CD4-positive, alpha-beta T cell treated with Interleukin-17A for 4 hours (primary cell): Measurements from ENCODE around the gene GPHB5.
A peak's percentile ranks its signal among the peaks of the same experiment; 100 is the strongest.
"Not testable (repeated sequence)": the region's sequence is repeated elsewhere in the genome, so short reads cannot be mapped to it uniquely, and the experiment has no call there.

Experiments used
- DNase-seq: peaks from one replicate; pipeline ENCODE4 v3.0.0-alpha.2; 2020; ENCODE audit warnings: mixed read lengths

Gene GPHB5, protein sequence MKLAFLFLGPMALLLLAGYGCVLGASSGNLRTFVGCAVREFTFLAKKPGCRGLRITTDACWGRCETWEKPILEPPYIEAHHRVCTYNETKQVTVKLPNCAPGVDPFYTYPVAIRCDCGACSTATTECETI

GRCh38 chr14:63318835-63319234 lies at the start of gene GPHB5:
Gene GPHB5 (minus strand): TSS chr14:63318935. CDS start chr14:63317849, 1,086 bp downstream.
- DNase-seq, result no peak

DNA sequence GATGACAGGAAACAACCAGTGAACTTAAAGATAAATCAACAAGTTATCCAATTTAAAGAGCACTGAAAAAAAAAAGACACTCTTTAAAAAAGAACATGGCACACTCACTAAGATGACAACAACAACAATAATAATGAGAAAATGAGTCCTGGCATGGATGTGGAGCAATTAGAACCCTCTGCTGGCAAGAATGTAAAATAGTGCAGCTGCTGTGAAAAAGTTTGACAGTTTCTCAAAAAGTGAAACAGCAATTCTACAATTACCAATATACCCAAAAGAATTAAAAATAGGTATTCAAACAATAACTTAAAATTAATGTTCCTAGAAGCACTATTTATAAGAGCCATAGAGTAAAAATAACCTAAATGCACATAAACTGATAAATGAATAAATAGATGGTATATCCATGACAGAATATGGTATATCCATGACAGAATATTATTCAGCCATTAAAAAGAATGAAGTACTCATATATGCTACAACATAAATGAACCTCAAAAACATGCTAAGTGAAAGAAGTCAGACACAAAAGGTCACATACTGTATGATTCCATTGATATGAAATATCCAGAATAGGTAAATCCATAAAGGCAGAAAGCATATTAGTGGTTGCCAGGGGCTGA lies 49.1 kb upstream of the GPHB5 start:
- no peak for DNase-seq

- no peak for DNase-seq
These were observed 43.7 kb upstream of the GPHB5 start for GRCh38 chr14:63362389-63362819.

DNA sequence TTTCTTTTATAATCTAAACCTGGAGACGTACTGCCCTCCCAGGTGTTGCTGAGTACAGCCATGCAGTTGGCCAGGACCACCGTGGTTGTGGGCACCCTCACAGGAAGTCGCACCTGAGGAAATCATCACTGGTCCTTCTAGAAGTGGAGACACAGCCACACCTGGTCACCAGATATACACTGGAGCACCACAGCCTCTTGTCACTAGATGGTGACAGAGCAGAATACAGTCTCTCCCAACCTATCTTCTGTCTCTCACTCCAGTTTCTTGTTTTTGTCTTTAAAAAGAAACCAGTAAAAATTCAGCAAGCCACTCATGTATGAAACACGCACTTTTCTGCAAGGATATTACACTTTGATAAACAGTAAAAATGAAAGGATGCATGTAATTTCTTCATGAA lies 43.1 kb upstream of the GPHB5 start:
- no peak for DNase-seq

GRCh38 chr14:63357841-63358240 lies 39.1 kb upstream of the GPHB5 start:
- no peak for DNase-seq

DNA sequence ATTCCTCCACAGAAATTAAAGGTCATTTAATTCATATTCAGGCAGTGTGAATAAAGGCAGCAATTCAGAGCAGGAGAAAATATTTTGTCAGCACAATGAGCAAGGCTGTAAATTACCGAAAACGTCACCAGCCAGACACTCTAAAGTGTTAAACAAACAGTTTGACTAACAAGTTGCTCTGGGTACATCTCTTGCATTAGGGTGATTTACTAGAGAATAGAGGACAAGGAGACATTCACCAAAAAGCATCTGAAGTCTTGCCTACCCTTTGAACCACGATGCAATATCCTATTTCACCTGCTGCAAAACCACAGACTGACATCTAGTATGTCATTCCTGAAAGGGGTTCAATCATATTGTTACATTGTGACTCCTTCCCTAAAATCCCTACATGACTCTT lies 27.1 kb upstream of the GPHB5 start:
- no peak for DNase-seq

GRCh38 chr14:63344336-63344735 lies 25.6 kb upstream of the GPHB5 start:
- DNase-seq, result no peak

- DNase-seq, result no peak
These were observed 25.1 kb upstream of the GPHB5 start for GRCh38 chr14:63343878-63344277.

- DNase-seq, result no peak
These were observed 23.6 kb upstream of the GPHB5 start for GRCh38 chr14:63342371-63342770.

DNA sequence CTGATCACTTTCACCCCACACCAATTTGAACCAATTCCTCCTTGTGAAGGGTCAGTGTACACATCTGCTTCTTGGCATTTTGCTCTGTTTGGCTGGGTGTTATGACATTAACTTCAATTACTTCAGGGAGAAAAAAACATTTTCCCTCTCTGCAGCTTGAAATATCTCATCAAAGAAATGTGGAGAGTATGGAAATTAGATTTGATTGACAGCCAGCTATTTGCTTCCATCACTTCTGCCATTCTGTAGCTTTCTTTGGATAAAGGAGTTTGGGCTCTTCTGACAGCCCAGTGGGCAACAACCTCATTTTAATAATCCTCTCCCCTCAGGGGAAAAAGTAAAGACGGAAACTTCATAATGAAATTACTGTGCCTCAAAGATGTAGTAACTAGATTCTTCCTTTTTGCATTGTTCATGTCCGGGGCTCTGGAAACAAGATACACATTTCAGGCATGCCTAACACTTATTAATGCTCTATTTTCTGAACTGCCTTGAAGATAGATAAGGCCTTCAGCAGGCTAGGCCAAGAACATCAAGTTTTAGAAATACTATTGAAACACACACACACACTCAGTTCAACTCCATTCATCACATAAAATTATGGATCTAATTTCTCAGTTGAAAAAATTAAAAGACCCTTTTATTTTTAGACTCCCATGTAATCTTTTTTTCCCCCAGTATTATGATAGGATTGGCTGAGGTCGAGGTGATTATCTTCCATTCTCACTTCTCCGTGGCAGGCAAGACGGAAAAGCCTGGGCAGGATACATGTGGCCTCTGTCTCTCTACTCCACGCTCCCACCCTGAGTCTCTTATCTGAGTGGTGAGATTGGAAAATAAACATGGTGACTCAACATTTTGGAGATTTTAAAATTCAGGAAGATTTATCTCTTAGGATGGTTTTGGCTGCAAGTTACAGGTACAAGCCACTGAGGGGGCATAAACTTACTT lies 10.3 kb upstream of the GPHB5 start:
- DNase-seq, result no peak

DNA sequence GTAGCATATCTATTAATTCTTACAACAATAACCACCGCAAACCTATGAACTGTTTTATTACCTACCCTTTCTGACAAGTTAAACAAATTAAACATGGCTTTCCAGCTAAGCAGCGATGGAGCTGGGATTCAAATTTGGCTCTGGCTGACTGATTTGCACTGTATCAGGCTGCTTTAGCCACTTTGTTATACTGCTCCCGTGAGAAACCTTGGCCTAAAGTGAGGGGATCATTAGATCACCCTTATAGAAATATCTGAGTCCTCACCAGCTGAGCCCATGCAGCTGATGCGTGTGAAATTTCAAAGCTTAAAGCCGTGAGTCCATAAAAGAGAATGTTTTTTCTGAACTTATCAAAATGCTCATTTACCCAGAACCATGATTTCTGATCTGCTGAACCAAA lies 8.1 kb upstream of the GPHB5 start:
- DNase-seq, result no peak

- DNase-seq, result no peak
These were observed 4.3 kb upstream of the GPHB5 start for GRCh38 chr14:63322897-63323573.

DNA sequence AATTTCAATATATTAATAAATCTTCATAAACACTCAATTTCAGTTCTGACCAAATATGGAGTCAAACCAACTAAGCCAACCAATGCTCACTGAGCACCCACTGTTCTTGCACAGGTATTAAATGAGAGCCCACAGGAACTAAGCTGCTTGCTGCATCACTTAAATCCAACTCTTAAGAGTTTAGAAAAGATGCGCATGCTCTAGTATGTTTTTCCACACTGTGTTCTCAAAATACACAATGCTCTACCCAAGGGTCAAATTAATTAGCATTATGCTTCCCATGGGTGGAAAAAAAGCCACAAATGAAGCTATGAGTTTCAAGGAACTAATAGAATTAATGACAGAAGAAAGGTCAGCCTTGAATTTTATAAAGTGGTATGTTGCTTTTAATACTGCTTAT lies 3.7 kb upstream of the GPHB5 start:
- DNase-seq, result no peak

- peak; percentile 16 for DNase-seq
These were observed 9.9 kb downstream of the GPHB5 start for GRCh38 chr14:63308723-63309317.

DNA sequence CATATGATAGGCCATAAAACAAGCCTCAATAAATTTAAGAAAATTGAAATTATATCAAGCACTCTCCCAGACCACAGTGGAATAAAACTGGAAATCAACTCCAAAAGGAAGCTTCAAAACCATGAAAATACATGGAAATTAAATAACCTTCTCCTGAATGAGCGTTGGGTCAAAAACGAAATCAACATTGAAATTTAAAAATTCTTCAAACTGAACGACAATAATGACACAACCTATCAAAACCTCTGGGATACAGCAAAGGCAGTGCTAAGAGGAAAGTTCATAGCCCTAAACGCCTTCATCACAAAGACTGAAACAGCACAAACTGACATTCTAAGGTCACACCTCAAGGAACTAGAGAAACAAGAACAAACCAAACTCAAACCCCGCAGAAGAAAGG lies 14.3 kb downstream of the GPHB5 start:
- not testable (repeated sequence) for DNase-seq

- no peak for DNase-seq
These were observed 16.7 kb downstream of the GPHB5 start for GRCh38 chr14:63301891-63302534.

- DNase-seq, result no peak
These were observed 17.9 kb downstream of the GPHB5 start for GRCh38 chr14:63300854-63301253.

GRCh38 chr14:63299351-63300110 lies 19.2 kb downstream of the GPHB5 start:
- DNase-seq, result no peak

- DNase-seq, result no peak
These were observed 21.2 kb downstream of the GPHB5 start for GRCh38 chr14:63297372-63298063.

DNA sequence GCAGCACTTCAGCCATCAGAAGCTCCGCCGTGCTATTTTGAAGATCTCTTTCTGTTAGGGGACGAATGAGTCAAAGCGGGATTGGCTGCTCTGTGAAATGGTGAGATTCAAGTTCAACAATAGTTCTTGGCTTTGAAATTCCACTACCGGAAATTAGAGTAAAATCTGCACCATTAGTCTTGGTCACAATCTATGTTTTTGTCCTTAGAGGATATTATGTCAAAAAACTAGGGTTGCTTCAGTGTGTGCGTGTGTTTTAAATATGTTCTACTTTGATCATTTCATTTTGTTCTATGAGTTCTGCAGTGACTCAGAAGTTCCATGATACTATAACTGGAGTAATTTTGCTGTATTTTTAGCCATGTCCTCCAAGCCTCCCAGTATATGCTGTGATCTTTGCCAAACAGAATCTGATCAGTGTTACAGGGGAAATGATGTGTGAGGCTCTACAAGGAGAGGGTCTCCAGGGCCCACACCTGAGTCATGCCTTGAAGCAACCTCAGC lies 22.6 kb downstream of the GPHB5 start:
- DNase-seq, result no peak

DNA sequence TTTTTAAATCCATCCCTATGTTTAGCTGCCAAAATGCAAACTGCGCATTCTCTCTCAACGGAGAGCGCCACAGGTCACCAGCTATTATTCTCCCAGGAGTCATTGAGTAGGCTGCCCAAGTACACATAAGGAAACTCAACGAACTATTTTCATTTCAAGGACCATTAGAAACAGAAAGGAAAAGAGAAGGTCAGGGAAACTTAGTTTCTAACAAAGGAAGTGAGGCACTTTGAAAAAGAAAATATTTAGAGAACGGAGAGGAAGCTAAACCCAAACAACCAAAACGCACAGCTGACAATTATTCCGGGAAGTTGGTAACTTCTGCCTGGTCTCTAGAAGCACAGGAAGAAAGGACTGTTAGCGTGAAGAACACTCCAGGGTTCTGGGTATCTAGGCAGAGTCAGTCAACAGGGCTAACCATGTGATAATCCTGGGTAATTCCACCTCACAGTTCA lies 23.5 kb downstream of the GPHB5 start:
- no peak for DNase-seq
